B cell (primary cell): Measurements from ENCODE around the gene NRDC. TPM values are rescaled to one million over a fixed set of nuclear protein-coding genes. Genes with fewer than 3 reads are reported as not detected.

Source experiments
- ATAC-seq: fragments of 200-7000 bp; cut with Tn5 transposase; one replicate; pipeline ENCODE4 v1.10.0; 2021; ENCODE audit warnings: low read depth, mild to moderate bottlenecking, moderate number of reproducible peaks, moderate library complexity
- CTCF ChIA-PET: fragments of 350-600 bp; sonication (Branson Sonifier 250); formaldehyde crosslinking; loops from one replicate; lab custom pipeline; 2021; ENCODE audit warnings: antibody characterized with exemption, inconsistent platforms; lab: Charles Lee
- POLR2A ChIA-PET: fragments of 350-600 bp; sonication (Branson Sonifier 250); formaldehyde crosslinking; loops from one replicate; lab custom pipeline; 2021; ENCODE audit warnings: antibody characterized with exemption; lab: Charles Lee
- DNase-seq: peaks from one replicate; pipeline ENCODE4 v3.0.0; 2013
- H2AFZ ChIP-seq: 2 replicates; pipeline ENCODE4 v1.6.1; 2012; ENCODE audit warnings: mild to moderate bottlenecking, low read depth, low read length; ENCODE audit not compliant: insufficient read depth, poor library complexity, severe bottlenecking
- H3K27ac ChIP-seq, 2 donors: 1 replicate in 1 of 2; 2 replicates in 1 of 2; pipeline ENCODE4 v1.5.1; 2012 to 2013; ENCODE audit warnings: low read length in 2 of 2, mild to moderate bottlenecking in 2 of 2, moderate library complexity in 1 of 2
- H3K27me3 ChIP-seq, 4 experiments: fragments of 200-600 bp in 1 of 4; sonication (generic) in 1 of 4; replicated peaks in 1 of 4; 1 replicate in 2 of 4; 2 replicates in 2 of 4; pipeline versions ENCODE4 v1.6.1 to v1.7.0; 2013 to 2016; ENCODE audit warnings: low read length in 3 of 4, mild to moderate bottlenecking in 2 of 4, mixed read lengths in 1 of 4, moderate library complexity in 1 of 4; ENCODE audit not compliant: insufficient read depth in 4 of 4, control insufficient read depth in 3 of 4; ENCODE audit errors: control extremely low read depth in 1 of 4
- H3K36me3 ChIP-seq, 2 experiments: replicated peaks in 1 of 2; 1 replicate in 1 of 2; 2 replicates in 1 of 2; pipeline versions ENCODE4 v1.6.1 to v1.7.1; 2013; ENCODE audit warnings: low read length in 1 of 2; ENCODE audit not compliant: insufficient read depth in 2 of 2, control insufficient read depth in 1 of 2; ENCODE audit errors: control extremely low read depth in 1 of 2, extremely low read depth in 1 of 2
- H3K4me1 ChIP-seq, 2 donors: fragments of 200-600 bp in 1 of 2; sonication (generic) in 1 of 2; 1 replicate in 1 of 2; 2 replicates in 1 of 2; pipeline versions ENCODE4 v1.5.1 to v1.6.1; 2013 to 2017; ENCODE audit warnings: low read length in 2 of 2; ENCODE audit not compliant: control insufficient read depth in 2 of 2, insufficient read depth in 2 of 2
- H3K4me2 ChIP-seq: replicated peaks from 2 replicates; pipeline ENCODE3; 2012; ENCODE audit warnings: mild to moderate bottlenecking, low read depth, low read length; ENCODE audit not compliant: poor library complexity, severe bottlenecking
- H3K4me3 ChIP-seq, 5 experiments: fragments of 200-600 bp in 1 of 5; sonication (generic) in 1 of 5; 1 replicate in 3 of 5; 2 replicates in 2 of 5; pipeline versions ENCODE4 v1.5.1 to v1.7.0; 2011 to 2016; ENCODE audit warnings: low read length in 4 of 5, mild to moderate bottlenecking in 4 of 5, low read depth in 2 of 5, control low read depth in 1 of 5, moderate library complexity in 1 of 5; ENCODE audit not compliant: insufficient read depth in 1 of 5; ENCODE audit errors: control extremely low read depth in 1 of 5, extremely low read depth in 1 of 5
- H3K79me2 ChIP-seq: fragments of 200-600 bp; sonication (generic); one replicate; pipeline ENCODE4 v1.6.0; 2016; ENCODE audit warnings: low read length; ENCODE audit not compliant: control insufficient read depth, insufficient read depth
- H3K9ac ChIP-seq: fragments of 200-600 bp; sonication (generic); 2 replicates; pipeline ENCODE4 v1.6.1; 2017; ENCODE audit warnings: mild to moderate bottlenecking, low read length, moderate library complexity
- H3K9me3 ChIP-seq, 3 donors: one replicate each; pipeline versions ENCODE4 v1.6.1 to v1.7.1; 2013; ENCODE audit warnings: low read length in 2 of 3; ENCODE audit not compliant: control insufficient read depth in 2 of 3, insufficient read depth in 1 of 3; ENCODE audit errors: control extremely low read depth in 1 of 3
- H4K20me1 ChIP-seq: 2 replicates; pipeline ENCODE4 v1.6.0; 2012; ENCODE audit warnings: mild to moderate bottlenecking, low read length; ENCODE audit not compliant: insufficient read depth, control insufficient read depth, poor library complexity, severe bottlenecking
- H3K27ac Mint-ChIP-seq: one replicate; pipeline ENCODE4 v1.8.0; 2021; ENCODE audit warnings: mixed read lengths
- H3K27me3 Mint-ChIP-seq: one replicate; pipeline ENCODE4 v1.8.0; 2021; ENCODE audit warnings: mixed read lengths
- H3K4me1 Mint-ChIP-seq: one replicate; pipeline ENCODE4 v1.8.0; 2021; ENCODE audit warnings: mixed read lengths
- H3K4me3 Mint-ChIP-seq: one replicate; pipeline ENCODE4 v1.8.0; 2021; ENCODE audit warnings: mixed read lengths
- H3K9me3 Mint-ChIP-seq: one replicate; pipeline ENCODE4 v1.8.0; 2022; ENCODE audit warnings: mixed read lengths; ENCODE audit not compliant: insufficient read depth
- EZH2 ChIP-seq: IDR thresholded peaks from 2 replicates; pipeline ENCODE4 v1.6.1; 2012; ENCODE audit warnings: borderline replicate concordance, low read depth, mild to moderate bottlenecking, moderate library complexity, low read length; ENCODE audit not compliant: insufficient read depth, poor library complexity, severe bottlenecking
- WGBS: methylation state at CpG from one replicate; pipeline ENCODE4 v1.1.5; 2013; ENCODE audit warnings: missing lambda C conversion rate; ENCODE audit not compliant: insufficient coverage; 5-methylcytosine and 5-hydroxymethylcytosine counted together
- intact Hi-C: fragments of 100-400 bp; cut with micrococcal nuclease; formaldehyde crosslinking; loops from one replicate; pipeline ENCODE4 v1.10.0; 2022
- polyA plus RNA-seq: library from polyadenylated mRNA; depleted of rRNA; stranded (reverse); fragments of >200 nt; gene quantifications from 2 replicates; pipeline ENCODE4 v1.2.3, GENCODE V29; 2012
- total RNA-seq, 2 donors: library from RNA; stranded (reverse); fragments of 120-200 nt in 1 of 2; gene quantifications; 1 replicate in 1 of 2; 2 replicates in 1 of 2; pipeline versions ENCODE4 v1.2.3 to v1.2.4, GENCODE V29; 2013 to 2022
- TF ChIP-seq, protein P1 (sequence below): fragments of 200-600 bp; IDR thresholded peaks from one replicate; pipeline ENCODE4 v1.8.0; 2022; ENCODE audit warnings: antibody characterized with exemption, mild to moderate bottlenecking

The NRDC gene
- total and polyA plus RNA-seq, 2 donors (not counting 1 experiment from before 2014, with no cell fraction given), result 55.3 to 154 TPM

DNA sequence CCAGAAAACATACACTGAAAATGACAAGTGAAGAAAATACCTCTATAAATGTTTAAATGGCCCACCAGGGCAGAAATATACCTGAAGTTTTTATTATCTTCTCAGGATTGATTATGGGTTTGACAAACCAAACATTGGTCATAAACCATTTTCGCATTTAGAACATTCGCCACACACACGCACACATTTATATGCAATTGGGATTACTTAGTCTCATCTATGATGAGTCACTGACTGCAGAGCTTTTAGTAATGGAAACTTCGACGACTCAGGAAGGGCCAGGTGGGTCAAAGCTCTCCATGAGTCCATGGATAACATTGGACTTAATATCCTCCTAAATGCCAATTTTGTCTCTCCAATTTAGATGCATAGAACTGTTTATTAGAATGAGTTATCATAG is 16.9 kb downstream of the NRDC start:
- Mint-ChIP-seq H3K9me3 (no peaks in the 10 kb centered on the region), H3K4me1 (peaks cover 26% of the 10 kb centered on the region), H3K4me3 (no peak overlapping the region), H3K27ac (no peak overlapping the region), H3K27me3 (no peaks in the 10 kb centered on the region)
- Histone ChIP-seq H3K79me2 (peaks cover 57% of the 10 kb centered on the region), H3K4me3 (no peak overlapping the region), H3K36me3 (no peaks in the 10 kb centered on the region), H3K9ac (no peak overlapping the region), H3K4me2 (no peak overlapping the region), H4K20me1 (peaks cover 28% of the 10 kb centered on the region), H3K9me3 (peaks cover 0 to 4% (median 0%) of the 10 kb centered on the region in 3 donors), H3K27me3 (no peaks in the 10 kb centered on the region), H3K4me1 (peaks cover 14 to 22% of the 10 kb centered on the region in 2 donors), H2AFZ (no peak overlapping the region), H3K27ac (no peak overlapping the region)
- intact Hi-C loops, result no loop called here
- POLR2A ChIA-PET, result no interaction called here
- no peak for TF ChIP-seq EZH2
- TF ChIP-seq, protein P1, sequence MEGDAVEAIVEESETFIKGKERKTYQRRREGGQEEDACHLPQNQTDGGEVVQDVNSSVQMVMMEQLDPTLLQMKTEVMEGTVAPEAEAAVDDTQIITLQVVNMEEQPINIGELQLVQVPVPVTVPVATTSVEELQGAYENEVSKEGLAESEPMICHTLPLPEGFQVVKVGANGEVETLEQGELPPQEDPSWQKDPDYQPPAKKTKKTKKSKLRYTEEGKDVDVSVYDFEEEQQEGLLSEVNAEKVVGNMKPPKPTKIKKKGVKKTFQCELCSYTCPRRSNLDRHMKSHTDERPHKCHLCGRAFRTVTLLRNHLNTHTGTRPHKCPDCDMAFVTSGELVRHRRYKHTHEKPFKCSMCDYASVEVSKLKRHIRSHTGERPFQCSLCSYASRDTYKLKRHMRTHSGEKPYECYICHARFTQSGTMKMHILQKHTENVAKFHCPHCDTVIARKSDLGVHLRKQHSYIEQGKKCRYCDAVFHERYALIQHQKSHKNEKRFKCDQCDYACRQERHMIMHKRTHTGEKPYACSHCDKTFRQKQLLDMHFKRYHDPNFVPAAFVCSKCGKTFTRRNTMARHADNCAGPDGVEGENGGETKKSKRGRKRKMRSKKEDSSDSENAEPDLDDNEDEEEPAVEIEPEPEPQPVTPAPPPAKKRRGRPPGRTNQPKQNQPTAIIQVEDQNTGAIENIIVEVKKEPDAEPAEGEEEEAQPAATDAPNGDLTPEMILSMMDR, result no peak
- no CpG with 5 or more reads among the region's 5 CpGs for WGBS
- ATAC-seq (no peak), DNase-seq (no peak)
- CTCF ChIA-PET, result interaction anchor here (1.4 kb wide), 1 partner anchor 93 kb away, joined by 4 read pairs; no protein-coding TSS in a partner anchor

DNA sequence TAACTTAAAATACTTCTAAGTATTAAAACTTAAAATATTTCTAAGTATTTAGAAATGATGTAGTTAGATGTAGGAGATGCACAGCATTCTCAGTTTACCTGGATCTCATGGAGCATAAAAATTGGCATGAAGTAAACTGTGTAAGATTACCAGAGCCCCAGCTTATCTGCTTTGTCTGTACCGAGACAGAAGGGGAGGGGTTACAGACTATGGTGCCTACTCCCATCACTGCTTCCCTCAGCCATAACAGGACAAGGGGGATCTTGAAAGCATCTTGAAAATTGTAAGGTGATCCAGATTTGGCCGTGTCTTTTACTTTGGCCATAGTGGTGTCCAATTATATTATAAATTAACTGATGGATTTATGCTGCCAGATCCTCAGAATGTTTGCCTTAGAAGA is 18.8 kb downstream of the NRDC start:
- H3K9me3 Mint-ChIP-seq, result no peaks in the 10 kb centered on the region
- H3K4me3 Mint-ChIP-seq, result no peak overlapping the region
- Histone ChIP-seq H3K36me3 (peaks cover 3 to 4% of the 10 kb centered on the region in 2 experiments), H3K4me3 (no peak overlapping the region), H3K27me3 (no peaks in the 10 kb centered on the region), H3K27ac (no peak overlapping the region), H3K9me3 (peaks cover 0 to 4% (median 0%) of the 10 kb centered on the region in 3 donors), H3K79me2 (peaks cover 42% of the 10 kb centered on the region), H2AFZ (no peak overlapping the region), H3K9ac (no peak overlapping the region), H4K20me1 (peaks cover 28% of the 10 kb centered on the region), H3K4me1 (peaks cover 14 to 16% of the 10 kb centered on the region in 2 donors), H3K4me2 (no peak overlapping the region)
- no peak overlapping the region for H3K27ac Mint-ChIP-seq
- no peak for TF ChIP-seq EZH2
- H3K4me1 Mint-ChIP-seq, result peaks cover 22% of the 10 kb centered on the region
- intact Hi-C loops, result no loop called here
- ATAC-seq (no peak), DNase-seq (no peak)
- CTCF ChIA-PET, result no interaction called here
- H3K27me3 Mint-ChIP-seq, result no peaks in the 10 kb centered on the region
- POLR2A ChIA-PET, result no interaction called here
- no CpG with 5 or more reads among the region's 2 CpGs for WGBS
